ENCODE measurements around the gene ZNF18.

ZNF18 gene

GRCh38 chr17:11991461-11991860 is 5.8 kb downstream of the ZNF18 start:
- peaks cover 8% of the 10 kb centered on the region for H3K4me1 ChIP-seq (ENCODE audit: insufficient read depth, low read length, poor library complexity, severe bottlenecking)
- H3F3A ChIP-seq (ENCODE audit: low read depth): no peaks in the 10 kb centered on the region
- H3K9me2 ChIP-seq (replicated peaks; ENCODE audit: low read depth, low read length): no peaks in the 10 kb centered on the region
- no peak overlapping the region for H2AFZ ChIP-seq (ENCODE audit: low read length)
- no peak overlapping the region for H3K4me2 ChIP-seq (ENCODE audit: low read depth, low read length, poor library complexity, severe bottlenecking)
- H3K9me3 ChIP-seq (ENCODE audit: insufficient read depth, low read depth, low read length): no peaks in the 10 kb centered on the region
- no peaks in the 10 kb centered on the region for H3K27me3 ChIP-seq (ENCODE audit: insufficient read depth, low read length, poor library complexity, severe bottlenecking)
- H3K9ac ChIP-seq (ENCODE audit: low read depth, low read length, poor library complexity, severe bottlenecking): no peak overlapping the region
- no peaks in the 10 kb centered on the region for H4K20me1 ChIP-seq (ENCODE audit: insufficient read depth, low read length, poor library complexity, severe bottlenecking)
- H3K4me3 ChIP-seq (ENCODE audit: low read length, poor library complexity, severe bottlenecking): no peak overlapping the region
- H3K79me2 ChIP-seq (ENCODE audit: insufficient read depth, low read length): peaks cover 7% of the 10 kb centered on the region; the same call in 1 of the 2 replicates
- TF ChIP-seq CTCF (conservative IDR thresholded peaks at IDR 0.05; ENCODE audit: low read length) (no peak), EZH2phosphoT487 (IDR thresholded peaks at IDR 0.05; ENCODE audit: borderline replicate concordance) (no peak)
- H3K36me3 ChIP-seq (ENCODE audit: insufficient read depth, low read length): no peaks in the 10 kb centered on the region

DNA sequence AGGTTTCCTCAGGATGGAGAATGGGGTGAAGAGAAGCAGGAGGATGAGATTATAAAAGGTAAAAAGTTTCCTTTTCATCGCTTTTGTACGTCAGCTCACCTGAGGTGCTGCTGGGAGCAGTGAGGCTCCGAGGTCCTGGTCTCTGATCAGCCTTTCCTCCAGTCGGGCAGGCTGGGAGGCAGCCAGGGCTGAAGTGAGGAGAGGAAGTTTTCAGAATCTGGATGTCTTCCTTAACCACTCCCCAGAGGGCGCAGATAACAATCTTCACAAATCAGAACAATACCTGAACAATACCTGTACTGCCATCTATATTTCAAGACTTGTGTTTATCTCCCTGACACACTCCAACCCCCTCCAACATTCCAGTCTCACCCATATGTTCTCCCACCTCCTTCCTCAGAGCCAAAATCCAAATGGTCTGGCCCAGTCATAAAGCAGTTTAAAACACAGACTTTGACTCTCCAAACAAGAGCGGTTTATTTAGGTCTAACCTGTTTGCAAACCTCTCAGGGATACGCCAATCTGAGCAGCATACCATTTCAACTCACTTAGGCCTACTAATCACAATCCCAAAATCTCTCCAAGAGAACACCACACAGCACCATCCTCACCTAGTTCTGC is 6.8 kb downstream of the ZNF18 start:
- H3K27me3 ChIP-seq (ENCODE audit: insufficient read depth, low read length, poor library complexity, severe bottlenecking): no peaks in the 10 kb centered on the region
- no peaks in the 10 kb centered on the region for H3F3A ChIP-seq (ENCODE audit: low read depth)
- no peak for TF ChIP-seq EZH2phosphoT487 (IDR thresholded peaks at IDR 0.05; ENCODE audit: borderline replicate concordance)
- TF ChIP-seq CTCF (conservative IDR thresholded peaks at IDR 0.05; ENCODE audit: low read length): no peak
- no peak overlapping the region for H3K4me3 ChIP-seq (ENCODE audit: low read length, poor library complexity, severe bottlenecking)
- no peak overlapping the region for H3K4me2 ChIP-seq (ENCODE audit: low read depth, low read length, poor library complexity, severe bottlenecking)
- no peaks in the 10 kb centered on the region for H3K36me3 ChIP-seq (ENCODE audit: insufficient read depth, low read length)
- H3K9me2 ChIP-seq (replicated peaks; ENCODE audit: low read depth, low read length): no peaks in the 10 kb centered on the region
- H3K79me2 ChIP-seq (ENCODE audit: insufficient read depth, low read length): no peaks in the 10 kb centered on the region
- no peaks in the 10 kb centered on the region for H3K9me3 ChIP-seq (ENCODE audit: insufficient read depth, low read depth, low read length)
- H4K20me1 ChIP-seq (ENCODE audit: insufficient read depth, low read length, poor library complexity, severe bottlenecking): no peaks in the 10 kb centered on the region
- no peak overlapping the region for H2AFZ ChIP-seq (ENCODE audit: low read length)
- H3K9ac ChIP-seq (ENCODE audit: low read depth, low read length, poor library complexity, severe bottlenecking): no peak overlapping the region
- peaks cover under 1% of the 10 kb centered on the region for H3K4me1 ChIP-seq (ENCODE audit: insufficient read depth, low read length, poor library complexity, severe bottlenecking)

DNA sequence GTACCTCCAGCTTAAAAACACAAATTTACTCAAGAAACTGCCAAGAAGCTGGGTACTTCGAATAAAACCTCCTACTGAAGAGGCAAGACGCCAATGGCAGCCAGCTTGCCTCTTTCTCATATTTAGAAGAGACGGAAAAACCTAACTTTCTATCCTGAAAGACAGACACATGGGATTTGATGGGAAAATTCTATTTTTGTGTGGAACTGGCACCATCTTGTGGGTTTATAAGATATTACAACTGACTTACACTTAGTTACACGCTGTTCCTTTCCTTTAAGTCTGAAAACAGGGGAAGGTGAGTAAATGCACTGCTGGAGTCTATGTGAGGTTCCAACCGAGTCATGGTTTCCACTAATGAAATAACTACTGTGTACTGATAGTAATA is 10.3 kb downstream of the ZNF18 start:
- H2AFZ ChIP-seq (ENCODE audit: low read length): no peak overlapping the region
- no peaks in the 10 kb centered on the region for H3K4me1 ChIP-seq (ENCODE audit: insufficient read depth, low read length, poor library complexity, severe bottlenecking)
- no peaks in the 10 kb centered on the region for H3F3A ChIP-seq (ENCODE audit: low read depth)
- no peak overlapping the region for H3K9ac ChIP-seq (ENCODE audit: low read depth, low read length, poor library complexity, severe bottlenecking)
- H3K4me2 ChIP-seq (ENCODE audit: low read depth, low read length, poor library complexity, severe bottlenecking): no peak overlapping the region
- H3K36me3 ChIP-seq (ENCODE audit: insufficient read depth, low read length): peaks cover 13% of the 10 kb centered on the region; the same call in 1 of the 2 replicates
- H4K20me1 ChIP-seq (ENCODE audit: insufficient read depth, low read length, poor library complexity, severe bottlenecking): no peaks in the 10 kb centered on the region
- no peaks in the 10 kb centered on the region for H3K9me3 ChIP-seq (ENCODE audit: insufficient read depth, low read depth, low read length)
- H3K4me3 ChIP-seq (ENCODE audit: low read length, poor library complexity, severe bottlenecking): no peak overlapping the region
- H3K9me2 ChIP-seq (replicated peaks; ENCODE audit: low read depth, low read length): no peaks in the 10 kb centered on the region
- H3K27me3 ChIP-seq (ENCODE audit: insufficient read depth, low read length, poor library complexity, severe bottlenecking): no peaks in the 10 kb centered on the region
- no peak for TF ChIP-seq EZH2phosphoT487 (IDR thresholded peaks at IDR 0.05; ENCODE audit: borderline replicate concordance)
- TF ChIP-seq CTCF (conservative IDR thresholded peaks at IDR 0.05; ENCODE audit: low read length): peak; percentile 73
- H3K79me2 ChIP-seq (ENCODE audit: insufficient read depth, low read length): no peaks in the 10 kb centered on the region

Data from Loucy (cell line).